ENCODE measurements around the gene KRT73.

The KRT73 gene

DNA sequence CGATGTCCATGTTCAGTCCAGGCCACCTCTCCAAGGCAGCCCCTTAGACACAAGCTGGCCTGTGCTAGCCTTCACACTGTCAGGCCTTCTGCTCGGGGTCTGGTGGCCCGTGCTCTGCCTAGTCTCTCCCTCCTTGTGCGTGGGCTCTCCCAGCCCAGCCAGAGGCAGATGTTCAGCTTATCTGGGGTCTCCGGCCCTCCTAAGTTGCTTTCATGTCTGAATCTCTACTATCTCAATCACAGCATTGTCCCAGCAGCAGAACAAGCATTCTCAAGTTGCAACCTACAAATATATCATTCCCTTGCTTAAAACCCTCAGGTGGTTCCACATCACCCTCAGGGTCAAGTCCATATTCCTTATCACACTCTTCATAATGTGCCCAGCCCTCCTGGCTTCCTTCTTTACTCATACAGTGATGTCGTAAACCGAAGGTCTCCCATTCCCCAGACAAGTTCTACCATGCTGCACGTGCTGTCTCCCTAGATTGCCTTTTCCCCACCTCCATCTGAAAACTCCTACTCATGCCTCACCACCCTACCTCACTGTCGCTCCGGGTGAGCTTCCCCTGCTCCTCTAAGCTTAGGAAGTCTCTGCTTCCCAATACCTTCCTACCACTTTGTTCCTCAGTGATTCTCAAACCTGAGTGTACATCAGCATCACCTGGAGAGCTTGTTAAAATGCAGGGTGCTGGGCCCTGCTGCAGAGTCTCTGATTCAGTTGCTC, 1.5 kb downstream of the KRT73 start:
- DNase-seq: no peak

- DNase-seq: no peak
These were observed 2.4 kb downstream of the KRT73 start for GRCh38 chr12:52615912-52616311.

DNA sequence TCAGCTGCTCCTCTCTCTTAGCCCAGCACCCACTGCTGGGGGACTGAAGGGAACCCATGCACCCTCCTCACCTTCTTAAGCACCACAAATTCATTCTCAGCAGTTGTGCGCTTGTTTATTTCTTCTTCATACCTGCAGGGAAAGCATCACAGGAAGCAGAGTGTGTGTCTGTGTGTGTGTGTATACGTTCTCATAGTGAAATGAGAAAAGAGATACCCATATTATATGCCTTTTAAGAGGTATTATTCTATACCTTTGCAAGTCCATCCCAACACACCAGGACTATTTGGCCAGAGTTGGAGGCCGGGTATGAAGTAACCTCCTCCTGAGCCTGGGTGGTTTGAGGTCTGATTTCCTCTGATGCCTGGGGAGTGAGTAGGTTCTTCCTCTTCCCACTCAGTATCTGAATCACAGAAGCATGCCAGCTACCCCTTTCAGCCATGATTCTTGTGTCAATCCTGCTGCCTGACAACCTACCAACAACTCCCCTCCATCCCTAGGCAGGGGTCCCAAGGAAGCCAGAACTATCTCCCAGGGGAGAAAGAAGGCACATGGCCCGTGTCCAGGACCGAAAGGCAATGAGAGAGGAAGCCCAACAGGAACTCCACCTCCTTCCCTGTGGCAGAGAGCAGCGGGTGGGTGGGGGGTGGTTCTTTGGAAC, 3.0 kb downstream of the KRT73 start:
- peak; percentile 8 for DNase-seq

- DNase-seq: no peak
These were observed 3.8 kb downstream of the KRT73 start for GRCh38 chr12:52614381-52615207.

- no peak for DNase-seq
These were observed 4.9 kb downstream of the KRT73 start for GRCh38 chr12:52613384-52614030.

GRCh38 chr12:52612431-52613383, 5.7 kb downstream of the KRT73 start:
- DNase-seq: no peak

DNA sequence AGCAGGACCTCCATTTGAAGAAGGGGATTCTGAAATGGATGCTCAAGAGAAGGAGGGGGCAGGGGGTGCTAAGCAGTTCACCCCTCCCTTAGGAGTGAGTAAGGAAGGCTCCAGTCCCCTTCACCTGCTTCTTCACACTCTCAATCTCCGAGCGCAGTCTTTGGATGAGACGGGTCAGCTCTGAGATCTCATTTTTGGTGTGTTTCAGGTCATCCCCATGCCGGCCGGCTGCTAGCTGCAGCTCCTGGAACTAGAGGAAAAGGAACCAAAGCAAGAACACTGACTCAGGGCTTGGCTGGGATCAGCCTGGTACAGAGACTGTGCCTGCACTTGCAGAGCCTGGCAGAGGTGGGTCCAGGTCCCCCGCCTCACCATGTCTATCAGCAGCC, 7.3 kb downstream of the KRT73 start:
- DNase-seq: no peak

GRCh38 chr12:52608826-52609630, 9.3 kb downstream of the KRT73 start:
- no peak for DNase-seq

DNA sequence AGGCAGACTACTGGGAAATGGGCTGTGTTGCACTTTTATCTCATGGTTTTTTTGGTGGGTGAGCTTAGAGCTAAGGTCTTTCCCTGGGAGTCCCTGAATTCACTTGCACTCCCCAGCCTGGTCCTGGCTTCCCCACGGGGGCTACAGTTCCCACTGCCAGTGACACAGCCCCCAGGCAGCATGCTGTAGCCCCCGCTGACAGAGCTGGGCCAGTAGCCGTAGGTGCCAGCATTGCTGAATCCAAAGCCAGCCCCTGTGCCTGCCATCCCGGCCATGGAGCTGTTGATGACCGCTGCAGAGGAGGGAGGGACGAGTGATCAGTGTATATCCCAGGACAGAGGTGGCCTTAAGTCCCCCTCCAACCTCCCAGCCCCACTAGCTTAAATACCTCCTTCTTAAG, 10.2 kb downstream of the KRT73 start:
- no peak for DNase-seq

DNA sequence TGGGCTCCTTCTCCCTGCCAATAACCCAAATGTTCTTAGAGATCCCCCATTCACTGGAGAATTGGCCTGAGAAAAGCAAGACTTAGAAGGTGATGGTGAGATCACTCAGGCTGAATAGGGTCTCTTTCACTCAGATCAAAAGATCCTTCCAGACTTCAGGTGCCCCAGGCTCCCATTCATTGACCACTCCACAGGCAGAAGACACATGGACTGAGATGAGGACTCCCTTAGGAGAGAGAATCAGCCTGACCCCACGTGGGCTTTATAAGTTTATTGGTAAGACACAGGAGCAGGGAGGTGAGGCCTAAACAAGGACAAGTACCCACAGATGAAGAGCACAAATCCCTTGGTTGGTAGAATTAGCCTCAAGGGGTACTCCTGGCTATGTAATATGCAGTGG, 11.0 kb downstream of the KRT73 start:
- DNase-seq: no peak

- no peak for DNase-seq
These were observed 11.7 kb downstream of the KRT73 start for GRCh38 chr12:52606581-52607218.

DNA sequence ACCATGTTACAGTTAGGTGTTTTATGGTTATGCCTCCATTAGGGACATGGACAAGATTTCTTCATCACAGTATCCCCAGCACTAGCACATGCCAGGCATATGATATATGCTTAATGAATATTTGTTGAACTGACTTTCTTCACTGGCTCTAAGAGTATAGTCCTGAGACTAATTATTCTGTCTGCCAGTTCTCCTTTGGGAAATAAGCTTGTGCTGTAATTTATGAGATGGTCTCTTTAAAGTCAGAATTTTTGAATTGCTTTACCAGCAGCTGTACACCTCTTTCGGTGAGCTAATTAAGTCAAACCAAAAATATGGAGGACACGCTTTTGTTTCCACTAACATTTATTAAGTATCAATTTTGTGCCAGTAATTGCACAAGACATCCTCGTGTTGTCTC, 12.3 kb downstream of the KRT73 start:
- DNase-seq: no peak

DNA sequence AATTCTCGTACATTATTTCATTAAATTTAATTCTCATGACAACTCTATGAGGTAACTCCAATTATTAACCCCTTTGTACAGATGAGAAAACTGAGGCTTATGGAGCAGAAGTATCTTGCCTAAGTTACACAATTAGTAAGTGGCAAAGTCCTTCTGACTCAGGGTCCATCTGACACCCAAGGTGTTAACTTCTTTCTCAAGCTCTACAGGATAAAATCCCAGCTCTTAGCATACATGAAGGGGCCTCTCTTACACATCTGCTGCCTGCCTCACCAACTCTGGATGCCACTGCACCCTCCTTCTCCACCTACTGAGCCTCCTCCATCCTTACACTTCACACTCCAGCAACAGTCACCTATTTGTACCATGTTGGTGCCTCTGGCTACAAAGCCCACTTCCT, 12.8 kb downstream of the KRT73 start:
- no peak for DNase-seq

DNA sequence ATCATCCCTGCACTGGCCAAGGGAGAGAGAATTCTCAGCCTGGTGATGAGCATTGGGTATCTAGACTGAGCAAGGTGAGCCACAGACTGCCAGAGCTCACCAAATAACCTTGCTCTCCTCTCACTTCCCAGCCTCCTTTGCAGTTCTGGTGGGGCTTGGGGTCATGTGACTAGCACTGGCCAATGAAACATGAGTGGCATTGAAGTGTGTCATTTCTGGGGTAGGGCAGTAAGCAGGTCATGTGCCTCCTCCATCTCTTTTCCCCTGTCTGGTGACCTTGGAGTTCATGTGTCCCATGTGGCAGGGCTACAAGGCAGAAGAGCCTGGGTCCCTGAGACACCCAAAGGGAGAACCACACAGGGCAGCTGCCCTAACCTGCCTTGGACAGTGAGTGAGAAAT, 13.5 kb downstream of the KRT73 start:
- DNase-seq: no peak

- peak; percentile 13 for DNase-seq
These were observed 15.0 kb downstream of the KRT73 start for GRCh38 chr12:52603314-52603713.

DNA sequence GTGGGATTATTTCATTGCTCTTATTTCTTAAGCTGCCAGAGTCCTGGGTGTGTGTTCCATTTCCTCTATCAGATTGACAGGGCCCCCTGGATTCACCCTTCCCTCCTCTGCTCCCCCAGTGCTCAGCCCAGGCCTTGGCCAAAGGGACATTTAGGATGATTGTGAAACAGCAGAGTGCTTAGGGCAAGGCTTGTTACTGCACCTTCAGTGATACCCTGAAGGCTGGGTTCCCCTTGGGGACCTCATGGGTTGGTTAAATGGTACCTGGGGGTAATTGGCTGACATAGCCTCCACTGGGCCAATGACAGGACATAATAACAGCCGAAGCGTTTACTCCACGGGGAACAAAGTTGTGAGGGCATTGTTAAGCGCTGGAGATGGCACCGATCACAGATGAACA, 15.8 kb downstream of the KRT73 start:
- DNase-seq: no peak

GRCh38 chr12:52601671-52602070, 16.7 kb downstream of the KRT73 start:
- DNase-seq: no peak

- DNase-seq: no peak
These were observed 17.3 kb downstream of the KRT73 start, which contains the start of gene KRT72 for GRCh38 chr12:52600941-52601481. Gene KRT72 (minus strand): TSS chr12:52601463. CDS start chr12:52601452, 11 bp downstream.

GRCh38 chr12:52600475-52600874, 17.9 kb downstream of the KRT73 start:
- DNase-seq: no peak

GRCh38 chr12:52600071-52600470, 18.3 kb downstream of the KRT73 start:
- DNase-seq: no peak

All from CD4-positive, alpha-beta T cell treated with Interleukin-12 subunit alpha and Interleukin-12 subunit beta, for 1 hour (primary cell).